Gastroesophageal sphincter (tissue), 4 donors: ENCODE data around the gene C11orf98. TPM values are rescaled to one million over a fixed set of nuclear protein-coding genes. Genes with fewer than 3 reads are reported as not detected.

Source experiments
- ATAC-seq: fragments of 150-250 bp; one replicate; pipeline ENCODE4 v1.9.1; 2016; ENCODE audit warnings: mild to moderate bottlenecking, moderate library complexity
- H3K27ac ChIP-seq, 4 donors: fragments of 200-600 bp; sonication (generic) in 3 of 4; 1 replicate in 3 of 4; 2 replicates in 1 of 4; pipeline ENCODE4 v1.5.1; 2016 to 2019
- H3K27me3 ChIP-seq: fragments of 200-600 bp; sonication (generic); one replicate; pipeline ENCODE4 v1.5.1; 2019
- H3K36me3 ChIP-seq, 2 donors: fragments of 200-600 bp; sonication (generic); one replicate each; pipeline ENCODE4 v1.5.1; 2019; ENCODE audit warnings: control low read depth in 1 of 2
- H3K4me1 ChIP-seq, 3 donors: fragments of 200-600 bp; sonication (generic); 1 replicate in 2 of 3; 2 replicates in 1 of 3; pipeline ENCODE4 v1.5.1; 2016 to 2019; ENCODE audit warnings: control low read depth in 2 of 3
- H3K4me3 ChIP-seq, 2 donors: fragments of 200-600 bp; sonication (generic); one replicate each; pipeline ENCODE4 v1.5.1; 2019; ENCODE audit warnings: mild to moderate bottlenecking in 1 of 2, moderate library complexity in 1 of 2
- H3K9me3 ChIP-seq, 3 donors: fragments of 200-600 bp; sonication (generic); one replicate each; pipeline ENCODE4 v1.5.1; 2017 to 2019; ENCODE audit warnings: control low read depth in 2 of 3
- CTCF ChIP-seq, 4 experiments: fragments of 200-600 bp in 2 of 4; fragments of 450-650 bp in 2 of 4; sonication (generic) in 1 of 4; IDR thresholded peaks; one replicate each; pipeline ENCODE4 v1.5.1; 2017 to 2019; ENCODE audit warnings: antibody characterized with exemption in 4 of 4, mild to moderate bottlenecking in 2 of 4, moderate library complexity in 2 of 4
- EP300 ChIP-seq: sonication (generic); formaldehyde crosslinking; IDR thresholded peaks from one replicate; pipeline ENCODE4 v1.6.1; 2017; ENCODE audit warnings: antibody characterized with exemption, mild to moderate bottlenecking
- POLR2A ChIP-seq, 2 donors: fragments of 450-650 bp; IDR thresholded peaks; one replicate each; pipeline ENCODE4 v1.6.1; 2017; ENCODE audit warnings: antibody characterized with exemption in 2 of 2, mild to moderate bottlenecking in 2 of 2, moderate library complexity in 1 of 2
- POLR2AphosphoS5 ChIP-seq: sonication (generic); formaldehyde crosslinking; IDR thresholded peaks from one replicate; pipeline ENCODE4 v1.6.1; 2017; ENCODE audit warnings: antibody characterized with exemption
- WGBS, 2 donors: methylation state at CpG; one replicate each; pipeline ENCODE4 v1.1.5; 2018; ENCODE audit warnings: low coverage in 1 of 2; 5-methylcytosine and 5-hydroxymethylcytosine counted together
- total RNA-seq, 4 donors: library from RNA; depleted of rRNA; stranded (reverse); fragments of >200 nt; gene quantifications; one replicate each; pipeline ENCODE4 v1.1.0, GENCODE V29; 2016

C11orf98 gene
- total RNA-seq, 4 donors from 2014 or later = 19.3 to 39.5 (median 26.8) TPM

- H3K27ac ChIP-seq = peak overlapping the region in 3 of 4 donors; percentile 16 to 96 (median 95)
- WGBS, 2 donors = 57 to 100% methylated on average over 1 to 2 of the region's 2 CpGs
- TF ChIP-seq POLR2A (IDR thresholded peaks at IDR 0.05) = no peak
- TF ChIP-seq EP300 = no peak
- no peak for TF ChIP-seq POLR2AphosphoS5
- no peak for TF ChIP-seq CTCF (IDR thresholded peaks at IDR 0.05)
- peak overlapping the region in 1 of 2 donors; percentile 87 for H3K4me3 ChIP-seq
- H3K9me3 ChIP-seq = no peaks in the 10 kb centered on the region
- ATAC-seq = no peak
- H3K36me3 ChIP-seq = peaks cover 0 to 18% of the 10 kb centered on the region in 2 donors
- H3K27me3 ChIP-seq = no peaks in the 10 kb centered on the region
- H3K4me1 ChIP-seq = peaks cover 5 to 74% (median 24%) of the 10 kb centered on the region in 3 donors
Observed at GRCh38 chr11:62667460-62667859, 2.5 kb upstream of the C11orf98 start.

GRCh38 chr11:62666259-62666926, 1.4 kb upstream of the C11orf98 start:
- Histone ChIP-seq H3K27me3 (no peaks in the 10 kb centered on the region), H3K27ac (peak overlapping the region; percentile 65 to 96 (median 94)), H3K9me3 (no peaks in the 10 kb centered on the region), H3K36me3 (peaks cover 0 to 28% of the 10 kb centered on the region in 2 donors), H3K4me3 (peak overlapping the region; percentile 71 to 87), H3K4me1 (peaks cover 5 to 67% (median 24%) of the 10 kb centered on the region in 3 donors)
- no peak for ATAC-seq
- WGBS, 2 donors = 64% methylated on average over 11 of the region's 16 CpGs; no CpG with 5 or more reads in 1 of the 2 donors
- TF ChIP-seq POLR2AphosphoS5 (no peak), CTCF (IDR thresholded peaks at IDR 0.05) (no peak), POLR2A (IDR thresholded peaks at IDR 0.05) (no peak), EP300 (no peak)

- Histone ChIP-seq H3K4me1 (peaks cover 5 to 61% (median 22%) of the 10 kb centered on the region in 3 donors), H3K36me3 (peaks cover 0 to 29% of the 10 kb centered on the region in 2 donors), H3K9me3 (no peaks in the 10 kb centered on the region), H3K27me3 (no peaks in the 10 kb centered on the region), H3K27ac (peak overlapping the region; percentile 65 to 96 (median 94)), H3K4me3 (peak overlapping the region; percentile 71 to 87)
- no CpG with 5 or more reads among the region's 39 CpGs for WGBS, 2 donors
- TF ChIP-seq CTCF (IDR thresholded peaks at IDR 0.05) (no peak), POLR2A (IDR thresholded peaks at IDR 0.05) (no peak), EP300 (no peak), POLR2AphosphoS5 (no peak)
- peak; percentile 39 for ATAC-seq
Observed at GRCh38 chr11:62665599-62666258, 719 bp upstream of the C11orf98 start.

GRCh38 chr11:62664405-62665074, 470 bp downstream of the C11orf98 start:
- peak overlapping the region; percentile 71 to 87 for H3K4me3 ChIP-seq
- TF ChIP-seq EP300 (no peak), POLR2AphosphoS5 (no peak), CTCF (IDR thresholded peaks at IDR 0.05) (no peak), POLR2A (IDR thresholded peaks at IDR 0.05) (no peak)
- peaks cover 0 to 29% of the 10 kb centered on the region in 2 donors for H3K36me3 ChIP-seq
- peak; percentile 47 for ATAC-seq
- peak overlapping the region; percentile 77 to 96 (median 94) for H3K27ac ChIP-seq
- WGBS, 2 donors = 6 to 17% methylated on average over 3 to 8 of the region's 36 CpGs
- H3K27me3 ChIP-seq = no peaks in the 10 kb centered on the region
- H3K9me3 ChIP-seq = no peaks in the 10 kb centered on the region
- peaks cover 5 to 49% (median 19%) of the 10 kb centered on the region in 3 donors for H3K4me1 ChIP-seq
